Fibroblast of skin of abdomen (primary cell): ENCODE data around the gene SPI1. TPM values are rescaled to one million over a fixed set of nuclear protein-coding genes. Genes with fewer than 3 reads are reported as not detected.

Source experiments
- DNase-seq: peaks from one replicate; pipeline ENCODE4 v3.0.0-alpha.2; 2013
- polyA plus RNA-seq, 2 experiments: library from polyadenylated mRNA; unstranded; fragments of 120-200 nt; gene quantifications; one replicate each; pipeline ENCODE4 v1.2.1, GENCODE V29; 2013; ENCODE audit not compliant: insufficient read length in 2 of 2

Gene SPI1
- polyA plus RNA-seq (2013, experiment 1 of 2; ENCODE audit: insufficient read length), result not detected
- not detected for polyA plus RNA-seq (2013, experiment 2 of 2; ENCODE audit: insufficient read length)

DNA sequence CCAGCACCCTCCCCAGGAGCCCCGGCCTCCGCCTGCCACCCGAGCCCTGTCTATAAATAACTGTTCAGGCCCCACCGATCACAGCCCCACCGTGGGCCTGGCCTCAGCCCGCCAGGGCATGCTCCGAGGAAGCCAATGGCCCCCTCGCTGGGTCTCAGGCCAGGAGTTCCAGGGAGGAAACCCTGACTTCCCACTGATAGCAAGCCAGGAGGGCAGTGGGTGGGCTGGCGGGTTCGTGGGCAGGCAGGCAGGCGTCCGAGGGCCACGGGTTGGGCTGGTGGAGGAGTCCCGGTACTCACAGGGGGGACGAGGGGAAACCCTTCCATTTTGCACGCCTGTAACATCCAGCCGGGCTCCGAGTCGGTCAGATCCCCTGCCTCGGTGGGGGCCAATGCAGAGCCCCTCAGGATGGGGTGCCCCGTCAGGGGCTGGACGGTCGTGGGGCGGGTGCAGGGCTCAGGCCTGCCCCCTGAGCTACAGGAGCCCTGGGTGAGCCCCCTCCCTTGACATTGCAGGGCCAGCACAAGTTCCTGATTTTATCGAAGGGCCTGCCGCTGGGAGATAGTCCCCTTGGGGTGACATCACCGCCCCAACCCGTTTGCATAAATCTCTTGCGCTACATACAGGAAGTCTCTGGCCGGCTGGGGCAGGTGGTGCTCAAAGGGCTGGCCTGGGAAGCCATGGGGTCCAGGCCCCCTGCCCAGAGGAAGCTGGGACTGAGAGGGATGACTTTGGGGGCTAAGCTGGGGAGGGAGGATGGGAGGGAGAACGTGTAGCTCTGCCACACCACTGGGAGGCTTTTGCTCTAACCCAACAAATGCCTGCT, at the start of gene SPI1:
Gene SPI1 (minus strand): TSS at position 538 of the 826 bp plus-strand sequence. CDS start 194 bp downstream, at position 344.
- no peak for DNase-seq

GRCh38 chr11:47426062-47426956, 48.0 kb upstream of the SPI1 start, which contains the start of gene PSMC3:
PSMC3 (minus strand) TSS chr11:47426439; CDS start chr11:47426279, 160 bp downstream.
- peak; percentile 97 for DNase-seq

DNA sequence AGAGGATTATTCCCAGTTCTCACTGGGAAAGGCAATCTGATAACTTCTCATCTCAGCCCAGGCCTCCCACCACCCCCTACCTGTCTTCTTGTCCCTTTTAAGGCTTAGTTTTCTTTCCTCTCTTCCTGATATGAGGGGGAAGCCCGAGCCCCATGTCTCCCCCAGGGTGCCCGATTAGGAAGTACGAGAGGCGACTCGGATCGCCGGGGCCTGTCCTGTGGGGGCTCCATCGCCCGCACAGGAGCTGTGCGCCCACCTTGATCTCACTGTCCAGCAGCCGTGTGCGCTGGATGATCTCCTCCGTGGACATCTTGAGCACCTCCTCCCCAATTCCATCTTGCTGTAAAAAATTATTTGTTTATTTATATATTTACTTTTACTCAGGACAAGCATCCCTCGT, 47.3 kb upstream of the SPI1 start:
- DNase-seq, result no peak

DNA sequence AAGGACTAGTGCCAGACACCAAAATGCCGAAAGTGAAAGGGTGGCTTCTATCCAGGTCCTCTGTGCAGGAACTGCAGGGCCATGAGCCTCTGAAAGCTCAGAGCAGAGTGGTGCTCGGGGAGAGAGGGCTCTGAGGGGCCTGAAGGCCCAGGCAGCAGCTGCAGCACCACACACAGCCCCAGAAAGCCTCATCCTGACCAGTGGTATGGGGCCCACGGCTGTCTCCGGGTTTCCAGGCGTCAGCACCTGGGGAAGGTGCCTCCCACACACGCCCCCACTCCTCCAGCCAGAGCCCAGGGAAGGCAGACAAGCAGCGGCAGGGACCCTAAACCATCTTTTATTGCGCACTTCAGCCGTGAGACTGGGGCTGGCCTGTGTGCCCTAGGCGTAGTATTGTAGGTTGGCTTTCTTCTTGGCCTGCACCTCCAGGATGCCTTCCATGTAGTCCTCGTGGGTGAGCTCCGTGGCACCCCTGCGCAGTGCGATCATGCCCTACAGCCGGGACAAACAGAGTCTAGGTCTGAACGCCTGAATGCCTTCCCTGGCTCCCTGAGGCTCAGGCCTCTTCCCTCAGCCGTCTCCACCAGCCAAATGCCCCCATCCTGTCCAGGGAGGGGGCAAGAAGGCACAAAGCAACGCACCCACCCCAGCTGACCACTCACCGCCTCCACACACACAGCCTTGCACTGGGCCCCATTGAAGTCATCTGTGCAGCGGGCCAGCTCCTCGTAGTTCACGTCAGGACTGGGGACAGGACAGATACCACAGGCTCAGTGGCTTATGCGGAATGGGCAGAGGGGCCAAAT, 40.3 kb upstream of the SPI1 start:
- no peak for DNase-seq

GRCh38 chr11:47417712-47418111, 39.4 kb upstream of the SPI1 start:
- DNase-seq, result no peak

DNA sequence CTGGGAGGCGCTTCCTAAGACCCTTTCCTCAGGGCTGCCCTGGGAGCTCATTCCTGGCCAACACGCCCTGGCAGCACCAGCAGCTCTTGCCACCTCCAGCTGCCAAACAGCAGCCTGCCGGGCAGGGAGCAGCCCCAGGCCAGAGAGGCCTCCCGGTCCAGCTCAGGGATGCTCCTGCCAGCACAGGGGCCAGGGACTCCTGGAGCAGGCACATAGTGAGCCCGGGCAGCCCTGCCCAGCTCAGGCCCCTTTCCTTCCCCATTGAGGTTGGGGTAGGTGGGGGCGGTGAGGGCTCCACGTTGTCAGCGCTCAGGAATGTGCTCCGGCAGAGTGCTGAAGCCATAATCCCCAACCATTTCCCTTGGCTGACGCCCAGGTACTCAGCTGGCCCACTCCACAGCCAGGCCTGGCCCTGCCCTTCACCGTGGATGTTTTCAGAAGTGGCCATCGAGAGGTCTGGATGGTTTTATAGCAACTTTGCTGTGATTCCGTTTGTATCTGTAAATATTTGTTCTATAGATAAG, 37.7 kb upstream of the SPI1 start:
- peak; percentile 96 for DNase-seq

DNA sequence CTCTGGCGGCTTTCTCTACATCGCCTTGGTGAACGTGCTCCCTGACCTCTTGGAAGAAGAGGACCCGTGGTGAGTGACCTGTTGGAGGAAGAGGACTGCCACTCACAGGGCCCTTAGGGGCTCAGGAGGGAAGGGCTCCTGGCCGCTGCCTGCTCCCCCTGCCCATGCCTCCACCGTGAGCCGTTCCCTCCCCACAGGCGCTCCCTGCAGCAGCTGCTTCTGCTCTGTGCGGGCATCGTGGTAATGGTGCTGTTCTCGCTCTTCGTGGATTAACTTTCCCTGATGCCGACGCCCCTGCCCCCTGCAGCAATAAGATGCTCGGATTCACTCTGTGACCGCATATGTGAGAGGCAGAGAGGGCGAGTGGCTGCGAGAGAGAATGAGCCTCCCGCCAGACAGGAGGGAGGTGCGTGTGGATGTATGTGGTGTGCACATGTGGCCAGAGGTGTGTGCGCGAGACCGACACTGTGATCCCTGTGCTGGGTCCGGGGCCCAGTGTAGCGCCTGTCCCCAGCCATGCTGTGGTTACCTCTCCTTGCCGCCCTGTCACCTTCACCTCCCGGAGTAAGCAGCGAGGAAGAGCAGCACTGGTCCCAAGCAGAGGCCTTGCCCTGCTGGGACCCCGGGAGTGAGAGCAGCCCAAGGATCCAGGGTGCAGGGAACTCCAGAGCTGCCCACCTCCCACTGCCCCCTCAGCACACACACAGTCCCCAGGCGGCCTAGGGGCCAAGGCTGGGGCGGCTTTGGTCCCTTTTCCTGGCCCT, 36.9 kb upstream of the SPI1 start:
- DNase-seq, result no peak

DNA sequence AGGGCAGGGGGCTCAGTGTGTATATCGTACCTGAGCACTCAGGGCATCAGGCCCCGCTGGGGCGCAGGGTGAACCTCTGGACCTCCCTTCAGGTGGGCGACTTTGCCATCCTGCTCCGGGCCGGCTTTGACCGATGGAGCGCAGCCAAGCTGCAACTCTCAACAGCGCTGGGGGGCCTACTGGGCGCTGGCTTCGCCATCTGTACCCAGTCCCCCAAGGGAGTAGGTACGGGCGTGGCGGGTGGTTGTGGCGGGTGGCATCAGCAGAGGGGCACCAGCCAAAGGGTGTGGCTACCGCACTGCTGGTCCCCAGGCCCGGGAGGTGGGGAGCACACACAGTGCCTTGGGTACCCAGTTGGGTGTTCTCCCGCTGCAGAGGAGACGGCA, 36.3 kb upstream of the SPI1 start:
- DNase-seq, result no peak

- peak; percentile 71 for DNase-seq
Measured at GRCh38 chr11:47413908-47414684, 35.7 kb upstream of the SPI1 start.

DNA sequence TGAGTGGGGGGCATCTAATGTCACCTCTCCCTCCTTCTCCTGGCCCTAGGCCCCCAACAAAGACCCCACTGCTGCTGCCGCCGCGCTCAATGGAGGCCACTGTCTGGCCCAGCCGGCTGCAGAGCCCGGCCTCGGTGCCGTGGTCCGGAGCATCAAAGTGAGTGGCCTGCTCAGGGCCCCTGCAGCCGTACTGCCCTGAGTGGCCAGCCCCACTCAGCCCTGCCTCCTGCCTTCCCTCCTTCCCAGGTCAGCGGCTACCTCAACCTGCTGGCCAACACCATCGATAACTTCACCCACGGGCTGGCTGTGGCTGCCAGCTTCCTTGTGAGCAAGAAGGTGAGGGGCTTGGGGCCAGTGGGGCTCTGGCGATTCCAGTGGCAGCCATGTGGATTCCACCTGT, 35.0 kb upstream of the SPI1 start:
- no peak for DNase-seq

DNA sequence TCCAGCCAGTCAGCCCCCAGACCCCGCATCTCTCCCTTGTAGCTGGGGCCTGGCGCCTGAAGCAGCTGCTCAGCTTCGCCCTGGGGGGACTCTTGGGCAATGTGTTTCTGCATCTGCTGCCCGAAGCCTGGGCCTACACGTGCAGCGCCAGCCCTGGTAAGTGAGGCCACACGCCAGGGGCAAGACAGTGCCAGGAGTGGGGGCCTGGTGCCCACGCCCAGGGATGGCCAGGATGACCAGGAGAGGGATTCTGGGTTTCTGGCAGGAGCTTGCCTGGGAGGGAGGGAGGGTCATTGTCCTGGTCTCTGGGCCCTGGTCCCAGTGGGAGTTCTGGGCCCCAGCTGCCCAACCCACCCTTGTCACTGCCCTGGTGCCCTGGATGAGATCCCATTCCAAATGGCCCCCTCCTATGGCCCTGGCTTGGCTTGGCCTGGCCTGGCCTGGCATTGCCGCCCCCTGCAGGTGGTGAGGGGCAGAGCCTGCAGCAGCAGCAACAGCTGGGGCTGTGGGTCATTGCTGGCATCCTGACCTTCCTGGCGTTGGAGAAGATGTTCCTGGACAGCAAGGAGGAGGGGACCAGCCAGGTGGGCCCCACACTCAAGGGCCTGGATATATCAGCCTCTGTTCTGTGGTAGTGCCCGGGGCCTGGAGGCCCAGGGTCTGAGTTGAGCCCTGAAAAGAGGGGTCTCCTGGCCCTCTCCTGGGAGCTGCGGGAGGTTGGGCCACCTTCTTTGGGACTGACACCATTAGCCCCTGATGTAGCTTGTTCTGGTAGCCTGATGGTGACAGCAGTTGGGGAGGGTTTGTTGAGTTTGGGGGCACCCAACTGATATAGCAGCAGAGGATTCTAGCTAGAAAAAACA, 33.8 kb upstream of the SPI1 start:
- DNase-seq, result no peak

GRCh38 chr11:47410370-47411264, 32.3 kb upstream of the SPI1 start:
- DNase-seq, result no peak

- DNase-seq, result no peak
Measured at GRCh38 chr11:47409440-47410369, 31.4 kb upstream of the SPI1 start.

GRCh38 chr11:47408598-47409439, 30.5 kb upstream of the SPI1 start:
- peak; percentile 79 for DNase-seq

- DNase-seq, result peak; percentile 96
Measured at GRCh38 chr11:47407746-47408590, 29.6 kb upstream of the SPI1 start, which contains the start of gene SLC39A13. SLC39A13 (plus strand) TSS chr11:47408590; CDS start chr11:47410095, 1,505 bp downstream.
